GM12878 (cell line): ENCODE measurements around the gene APLP1. TPM values are rescaled to one million over a fixed set of nuclear protein-coding genes. Genes with fewer than 3 reads are reported as not detected.

Experiments
- ATAC-seq: fragments of 200-7000 bp; cut with Tn5 transposase; 3 replicates; pipeline ENCODE4 v1.9.1; 2020; ENCODE audit warnings: mild to moderate bottlenecking, moderate library complexity
- BruUV-seq: library from RNA; stranded (reverse); fragments of 400-500 nt; replicated peaks from 2 replicates; lab custom pipeline; 2021; lab: Mats Ljungman, UMichigan
- CTCF ChIA-PET: fragments of 300-600 bp; sonication (Branson Sonifier 250); formaldehyde crosslinking; extraction: SDS; loops from one replicate; lab custom pipeline; 2021; ENCODE audit warnings: inconsistent platforms; lab: Yijun Ruan, JAX
- POLR2A ChIA-PET: fragments of 350-600 bp; formaldehyde crosslinking; extraction: SDS; loops from one replicate; lab custom pipeline; 2021; ENCODE audit warnings: inconsistent platforms; lab: Charles Lee
- RAD21 ChIA-PET: fragments of 300-600 bp; sonication (Branson Sonifier 250); formaldehyde crosslinking; loops from one replicate; lab custom pipeline; 2023; ENCODE audit warnings: antibody characterized with exemption; ENCODE audit not compliant: unreplicated experiment; lab: Charles Lee
- SMC1A ChIA-PET: fragments of 300-600 bp; sonication (Branson Sonifier 250); formaldehyde crosslinking; loops from one replicate; lab custom pipeline; 2023; ENCODE audit not compliant: unreplicated experiment, uncharacterized antibody; lab: Charles Lee
- DNase-seq: peaks from one replicate; pipeline ENCODE4 v3.0.0-alpha.2; 2011; ENCODE audit warnings: low read depth, low spot score
- FAIRE-seq: peaks from 3 replicates; lab custom pipeline; 2011; peaks lifted over from hg19 to GRCh38; lab: Jason Lieb, UNC
- H2AFZ ChIP-seq: 2 replicates; pipeline ENCODE4 v1.6.0; 2011; ENCODE audit warnings: low read depth, low read length, control low read depth; ENCODE audit not compliant: control insufficient read depth
- H3K27ac ChIP-seq: 2 replicates; pipeline ENCODE4 v1.5.1; 2011; ENCODE audit warnings: control low read depth; ENCODE audit not compliant: control insufficient read depth, insufficient read depth
- H3K27me3 ChIP-seq, 2 experiments: replicated peaks in 1 of 2; 2 replicates each; pipeline versions ENCODE4 v1.6.0 to v1.6.1; 2011; ENCODE audit warnings: low read length in 1 of 2; ENCODE audit not compliant: control insufficient read depth in 2 of 2, insufficient read depth in 2 of 2
- H3K36me3 ChIP-seq, 2 experiments: 2 replicates each; pipeline ENCODE4 v1.5.1; 2011; ENCODE audit warnings: low read length in 1 of 2; ENCODE audit not compliant: control insufficient read depth in 2 of 2, insufficient read depth in 2 of 2
- H3K4me1 ChIP-seq: 2 replicates; pipeline ENCODE4 v1.6.1; 2011; ENCODE audit warnings: mild to moderate bottlenecking, low read length, moderate library complexity, mixed read lengths; ENCODE audit not compliant: control insufficient read depth, insufficient read depth
- H3K4me2 ChIP-seq: 2 replicates; pipeline ENCODE4 v1.6.0; 2011; ENCODE audit warnings: control low read depth; ENCODE audit not compliant: control insufficient read depth, insufficient read depth
- H3K4me3 ChIP-seq: fragments of 200-600 bp; sonication (generic); 2 replicates; pipeline ENCODE4 v1.5.1; 2016
- H3K79me2 ChIP-seq: 2 replicates; pipeline ENCODE4 v1.6.0; 2011; ENCODE audit warnings: low read length; ENCODE audit not compliant: control insufficient read depth, insufficient read depth
- H3K9ac ChIP-seq: 2 replicates; pipeline ENCODE4 v1.8.0; 2011; ENCODE audit warnings: low read length, control low read depth, mixed read lengths; ENCODE audit not compliant: control insufficient read depth, insufficient read depth
- H3K9me3 ChIP-seq: replicated peaks from 3 replicates; pipeline ENCODE4 v1.5.1; 2011; ENCODE audit warnings: mild to moderate bottlenecking, low read length; ENCODE audit not compliant: control insufficient read depth, insufficient read depth
- H4K20me1 ChIP-seq: 2 replicates; pipeline ENCODE4 v1.6.0; 2011; ENCODE audit not compliant: control insufficient read depth, insufficient read depth
- CBFB ChIP-seq: IDR thresholded peaks from 2 replicates; pipeline ENCODE4 v1.6.1; 2016; ENCODE audit warnings: antibody characterized with exemption, low read depth
- CBX3 ChIP-seq: fragments of 200-600 bp; sonication (generic); IDR thresholded peaks from 2 replicates; pipeline ENCODE4 v1.6.1; 2016; ENCODE audit warnings: low read depth, borderline replicate concordance
- ETV6 ChIP-seq, 2 experiments: fragments of 450-650 bp in 1 of 2; IDR thresholded peaks in 1 of 2; conservative IDR thresholded peaks in 1 of 2; 2 replicates each; pipeline ENCODE4 v1.6.1; 2014; ENCODE audit warnings: antibody characterized with exemption in 1 of 2, borderline replicate concordance in 1 of 2, low read depth in 1 of 2, mild to moderate bottlenecking in 1 of 2, moderate library complexity in 1 of 2
- IKZF1 ChIP-seq: fragments of 450-650 bp; conservative IDR thresholded peaks from 2 replicates; pipeline ENCODE4 v1.6.1; 2017; ENCODE audit warnings: antibody characterized with exemption, mild to moderate bottlenecking
- NFYB ChIP-seq: IDR thresholded peaks from 2 replicates; pipeline ENCODE4 v1.6.1; 2011; ENCODE audit warnings: low read depth, mild to moderate bottlenecking, low read length, improper control_type of control experiment, moderate library complexity; ENCODE audit not compliant: insufficient read depth
- NR2F1 ChIP-seq: fragments of 450-650 bp; conservative IDR thresholded peaks from 2 replicates; pipeline ENCODE4 v1.6.1; 2017; ENCODE audit warnings: mild to moderate bottlenecking
- PBX3 ChIP-seq: IDR thresholded peaks from 2 replicates; pipeline ENCODE4 v1.6.1; 2011; ENCODE audit warnings: mild to moderate bottlenecking, low read depth, low read length, moderate library complexity; ENCODE audit not compliant: insufficient replicate concordance
- SIN3A ChIP-seq: IDR thresholded peaks from 2 replicates; pipeline ENCODE4 v1.6.1; 2012; ENCODE audit warnings: low read depth, low read length, improper control_type of control experiment
- SREBF1 ChIP-seq: IDR thresholded peaks from 2 replicates; pipeline ENCODE4 v1.6.1; 2012; ENCODE audit warnings: mild to moderate bottlenecking, low read length
- TBL1XR1 ChIP-seq: IDR thresholded peaks from 2 replicates; pipeline ENCODE4 v1.6.1; 2012; ENCODE audit warnings: low read depth, low read length, improper control_type of control experiment
- ZNF207 ChIP-seq: fragments of 450-650 bp; IDR thresholded peaks from 2 replicates; pipeline ENCODE4 v1.6.1; 2014; ENCODE audit warnings: antibody characterized with exemption, mild to moderate bottlenecking, borderline replicate concordance
- WGBS: methylation state at CpG from one replicate; pipeline ENCODE4 v1.1.6; 2016; ENCODE audit warnings: low lambda C conversion rate; ENCODE audit not compliant: insufficient replicate concordance, insufficient coverage; ENCODE audit errors: missing lambda C conversion rate; 5-methylcytosine and 5-hydroxymethylcytosine counted together
- in situ Hi-C: fragments of 300-500 bp; cut with MboI; formaldehyde crosslinking; loops from 9 replicates; pipeline ENCODE4 v1.14.3; 2018; ENCODE audit warnings: mixed read lengths
- intact Hi-C: fragments of 100-400 bp; cut with micrococcal nuclease; formaldehyde crosslinking; loops from one replicate; pipeline ENCODE4 v1.14.2; 2022; ENCODE audit not compliant: unreplicated experiment
- polyA plus RNA-seq, 11 experiments: library from polyadenylated mRNA; depleted of rRNA in 4 of 11; unstranded in 6 of 11; stranded (reverse) in 5 of 11; fragments of >200 nt; fragmentation: Nextera tagmentation in 4 of 11; fragmentation: Illumina TruSeq in 1 of 11; extraction: Ambion mirVana in 4 of 11; extraction: Trizol in 1 of 11; gene quantifications; 1 replicate in 1 of 11; 2 replicates in 10 of 11; pipeline versions ENCODE4 v1.2.1 to v1.2.3, GENCODE V29; 2011 to 2016; ENCODE audit warnings: inconsistent platforms in 2 of 11, missing spikeins in 2 of 11, low read depth in 1 of 11
- total RNA-seq, 4 experiments: library from RNA; depleted of rRNA in 3 of 4; stranded (reverse); fragments of >200 nt in 3 of 4; fragmentation: Illumina TruSeq in 1 of 4; extraction: Trizol in 1 of 4; gene quantifications; 2 replicates each; pipeline versions ENCODE4 v1.2.1 to v1.2.3, GENCODE V29; 2013 to 2021
- TF ChIP-seq, protein P1 (sequence below): IDR thresholded peaks from 2 replicates; pipeline ENCODE4 v1.6.1; 2012; ENCODE audit warnings: improper control_type of control experiment, low read depth, low read length; ENCODE audit not compliant: insufficient replicate concordance

The APLP1 gene
- total and polyA plus RNA-seq, 10 of the 15 experiments (the other 5 are each of a cell fraction or from before 2014, with no cell fraction given) = 0.07 to 2.2 (median 0.91) TPM; not detected in 1

DNA sequence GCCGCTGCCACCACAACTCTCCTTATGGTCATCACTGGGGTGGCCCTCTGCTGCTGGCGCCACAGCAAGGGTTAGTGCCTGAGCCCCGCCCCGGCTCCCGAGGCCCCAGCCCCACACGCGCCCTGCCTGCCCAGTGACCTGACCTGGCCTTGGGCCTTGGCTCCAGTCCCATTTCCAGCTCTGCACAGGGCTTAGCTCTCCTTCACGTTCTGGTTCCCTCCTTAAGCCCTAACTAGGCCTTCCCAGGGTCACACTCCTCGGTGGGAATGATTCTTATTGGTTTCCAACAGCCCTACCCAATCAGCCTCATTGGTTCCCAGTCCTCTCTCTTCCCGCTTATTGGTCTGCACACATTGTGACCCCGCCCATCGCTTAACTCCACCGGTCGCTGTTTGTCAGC is 5.8 kb upstream of the APLP1 start:
- no peak for ATAC-seq
- no peaks in the 10 kb centered on the region for H3K4me1 ChIP-seq
- no peaks in the 10 kb centered on the region for H4K20me1 ChIP-seq
- intact Hi-C loops (no loop called here), in situ Hi-C loops (no loop called here)
- WGBS = 54% methylated on average over 13 of the region's 14 CpGs
- BruUV-seq = no TSS peak
- H3K9ac ChIP-seq = no peak overlapping the region
- no peak for FAIRE-seq
- H3K27ac ChIP-seq = no peak overlapping the region
- no peaks in the 10 kb centered on the region for H3K36me3 ChIP-seq
- no peaks in the 10 kb centered on the region for H3K79me2 ChIP-seq
- no peaks in the 10 kb centered on the region for H3K9me3 ChIP-seq
- DNase-seq = no peak
- ChIA-PET CTCF (no interaction called here), POLR2A (no interaction called here), SMC1A (no interaction called here), RAD21 (no interaction called here)
- no peak overlapping the region for H3K4me2 ChIP-seq
- no peak overlapping the region for H3K4me3 ChIP-seq
- TF ChIP-seq CBFB (no peak), NFYB (peak; percentile 53; the same call in 1 of the 2 replicates)
- H3K27me3 ChIP-seq = peaks cover 3 to 6% of the 10 kb centered on the region in 2 experiments; a peak in 3 of 4 replicates
- H2AFZ ChIP-seq = no peak overlapping the region

DNA sequence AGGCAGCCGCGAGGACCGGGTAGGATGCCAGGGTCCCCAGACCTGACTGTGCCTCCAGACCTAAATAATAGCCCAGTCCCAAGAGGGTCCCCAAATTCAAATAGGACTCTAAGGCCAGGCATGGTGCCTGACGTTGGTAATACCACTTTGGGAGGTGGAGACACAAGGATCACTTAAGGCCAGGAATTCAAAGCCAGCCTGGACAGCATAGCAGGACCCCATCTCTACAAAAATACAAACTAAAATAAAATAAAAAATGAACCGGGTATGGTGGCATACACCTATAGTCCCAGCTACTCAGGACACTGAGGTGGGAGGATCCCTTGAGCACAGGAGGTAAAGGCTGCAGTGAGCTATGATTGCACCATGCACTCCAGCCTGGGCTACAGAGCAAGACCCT is 5.4 kb upstream of the APLP1 start:
- no peaks in the 10 kb centered on the region for H3K36me3 ChIP-seq
- 51% methylated on average over 5 of the region's 5 CpGs for WGBS
- no peak overlapping the region for H3K4me3 ChIP-seq
- DNase-seq (no peak), ATAC-seq (no peak), FAIRE-seq (no peak)
- H3K4me1 ChIP-seq = no peaks in the 10 kb centered on the region
- no peak overlapping the region for H3K4me2 ChIP-seq
- in situ Hi-C loops (no loop called here), intact Hi-C loops (no loop called here)
- RAD21 ChIA-PET = interaction anchor here (0.6 kb wide), 1 partner anchor 967 kb away, joined by 4 read pairs; no protein-coding TSS in a partner anchor
- H3K27ac ChIP-seq = no peak overlapping the region
- no peak overlapping the region for H2AFZ ChIP-seq
- no peak overlapping the region for H3K9ac ChIP-seq
- BruUV-seq = no TSS peak
- CTCF ChIA-PET = no interaction called here
- peaks cover 6 to 7% of the 10 kb centered on the region in 2 experiments; a peak in 3 of 4 replicates for H3K27me3 ChIP-seq
- POLR2A ChIA-PET = no interaction called here
- no peaks in the 10 kb centered on the region for H3K79me2 ChIP-seq
- no peaks in the 10 kb centered on the region for H3K9me3 ChIP-seq
- H4K20me1 ChIP-seq = no peaks in the 10 kb centered on the region
- SMC1A ChIA-PET = no interaction called here
- TF ChIP-seq PBX3 = no peak
- no peak for TF ChIP-seq SIN3A
- no peak for TF ChIP-seq IKZF1
- no peak for TF ChIP-seq TBL1XR1
- TF ChIP-seq NR2F1 = no peak
- no peak for TF ChIP-seq CBX3
- TF ChIP-seq ZNF207 = no peak
- TF ChIP-seq, protein P1, sequence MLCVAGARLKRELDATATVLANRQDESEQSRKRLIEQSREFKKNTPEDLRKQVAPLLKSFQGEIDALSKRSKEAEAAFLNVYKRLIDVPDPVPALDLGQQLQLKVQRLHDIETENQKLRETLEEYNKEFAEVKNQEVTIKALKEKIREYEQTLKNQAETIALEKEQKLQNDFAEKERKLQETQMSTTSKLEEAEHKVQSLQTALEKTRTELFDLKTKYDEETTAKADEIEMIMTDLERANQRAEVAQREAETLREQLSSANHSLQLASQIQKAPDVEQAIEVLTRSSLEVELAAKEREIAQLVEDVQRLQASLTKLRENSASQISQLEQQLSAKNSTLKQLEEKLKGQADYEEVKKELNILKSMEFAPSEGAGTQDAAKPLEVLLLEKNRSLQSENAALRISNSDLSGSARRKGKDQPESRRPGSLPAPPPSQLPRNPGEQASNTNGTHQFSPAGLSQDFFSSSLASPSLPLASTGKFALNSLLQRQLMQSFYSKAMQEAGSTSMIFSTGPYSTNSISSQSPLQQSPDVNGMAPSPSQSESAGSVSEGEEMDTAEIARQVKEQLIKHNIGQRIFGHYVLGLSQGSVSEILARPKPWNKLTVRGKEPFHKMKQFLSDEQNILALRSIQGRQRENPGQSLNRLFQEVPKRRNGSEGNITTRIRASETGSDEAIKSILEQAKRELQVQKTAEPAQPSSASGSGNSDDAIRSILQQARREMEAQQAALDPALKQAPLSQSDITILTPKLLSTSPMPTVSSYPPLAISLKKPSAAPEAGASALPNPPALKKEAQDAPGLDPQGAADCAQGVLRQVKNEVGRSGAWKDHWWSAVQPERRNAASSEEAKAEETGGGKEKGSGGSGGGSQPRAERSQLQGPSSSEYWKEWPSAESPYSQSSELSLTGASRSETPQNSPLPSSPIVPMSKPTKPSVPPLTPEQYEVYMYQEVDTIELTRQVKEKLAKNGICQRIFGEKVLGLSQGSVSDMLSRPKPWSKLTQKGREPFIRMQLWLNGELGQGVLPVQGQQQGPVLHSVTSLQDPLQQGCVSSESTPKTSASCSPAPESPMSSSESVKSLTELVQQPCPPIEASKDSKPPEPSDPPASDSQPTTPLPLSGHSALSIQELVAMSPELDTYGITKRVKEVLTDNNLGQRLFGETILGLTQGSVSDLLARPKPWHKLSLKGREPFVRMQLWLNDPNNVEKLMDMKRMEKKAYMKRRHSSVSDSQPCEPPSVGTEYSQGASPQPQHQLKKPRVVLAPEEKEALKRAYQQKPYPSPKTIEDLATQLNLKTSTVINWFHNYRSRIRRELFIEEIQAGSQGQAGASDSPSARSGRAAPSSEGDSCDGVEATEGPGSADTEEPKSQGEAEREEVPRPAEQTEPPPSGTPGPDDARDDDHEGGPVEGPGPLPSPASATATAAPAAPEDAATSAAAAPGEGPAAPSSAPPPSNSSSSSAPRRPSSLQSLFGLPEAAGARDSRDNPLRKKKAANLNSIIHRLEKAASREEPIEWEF = no peak
- no peak for TF ChIP-seq SREBF1
- no peak for TF ChIP-seq ETV6 (conservative IDR thresholded peaks at IDR 0.05 in 1 of 2, IDR thresholded peaks at IDR 0.05 in 1 of 2; ENCODE audit: borderline replicate concordance in 1 of 2, low read depth in 1 of 2)
